Endothelial cell of umbilical vein (primary cell): ENCODE results near the gene TNS1. TPM values are rescaled to one million over a fixed set of nuclear protein-coding genes. Genes with fewer than 3 reads are reported as not detected.

ENCODE experiments used
- BruUV-seq: library from RNA; stranded (reverse); fragments of 400-500 nt; replicated peaks from 2 replicates; lab custom pipeline; 2021; lab: Mats Ljungman, UMichigan
- CTCF ChIA-PET: fragments of 300-600, 350-600 bp; sonication (Branson Sonifier 250); formaldehyde crosslinking; loops from one replicate; lab custom pipeline; 2021; ENCODE audit warnings: antibody characterized with exemption, inconsistent platforms; lab: Charles Lee
- POLR2A ChIA-PET: fragments of 300-600, 350-600 bp; sonication (Branson Sonifier 250); formaldehyde crosslinking; loops from one replicate; lab custom pipeline; 2021; ENCODE audit warnings: antibody characterized with exemption, inconsistent platforms; lab: Charles Lee
- DNase-seq: peaks from one replicate; pipeline ENCODE4 v3.0.0-alpha.2; 2011; ENCODE audit warnings: low read depth, low spot score
- FAIRE-seq: peaks from 2 replicates; lab custom pipeline; 2011; peaks lifted over from hg19 to GRCh38; lab: Jason Lieb, UNC
- H2AFZ ChIP-seq: 2 replicates; pipeline ENCODE4 v1.6.0; 2012; ENCODE audit warnings: low read depth, low read length, control low read depth, inconsistent platforms
- H3K27ac ChIP-seq: 2 replicates; pipeline ENCODE4 v1.5.1; 2011; ENCODE audit warnings: low read depth, mild to moderate bottlenecking, control low read depth, low read length, moderate library complexity; ENCODE audit not compliant: insufficient read depth
- H3K27me3 ChIP-seq, 2 experiments: 2 replicates each; pipeline versions ENCODE4 v1.6.0 to v1.6.1; 2011; ENCODE audit warnings: low read length in 2 of 2, mixed read lengths in 1 of 2; ENCODE audit not compliant: control insufficient read depth in 2 of 2, insufficient read depth in 2 of 2
- H3K36me3 ChIP-seq, 2 experiments: 2 replicates in 1 of 2; 3 replicates in 1 of 2; pipeline ENCODE4 v1.5.1; 2011; ENCODE audit warnings: low read length in 2 of 2, mild to moderate bottlenecking in 1 of 2, moderate library complexity in 1 of 2; ENCODE audit not compliant: control insufficient read depth in 2 of 2, insufficient read depth in 2 of 2; ENCODE audit errors: extremely low read depth in 1 of 2
- H3K4me1 ChIP-seq: 3 replicates; pipeline ENCODE4 v1.5.1; 2011; ENCODE audit warnings: mild to moderate bottlenecking, low read length; ENCODE audit not compliant: control insufficient read depth, insufficient read depth; ENCODE audit errors: extremely low read depth
- H3K4me2 ChIP-seq: 2 replicates; pipeline ENCODE4 v1.6.1; 2011; ENCODE audit warnings: low read length, control low read depth, mixed read lengths; ENCODE audit not compliant: insufficient read depth
- H3K4me3 ChIP-seq, 3 experiments: fragments of 200-600 bp in 1 of 3; sonication (generic), shearing (Covaris generic) in 1 of 3; replicated peaks in 1 of 3; 2 replicates each; pipeline ENCODE4 v1.5.1; 2011 to 2016; ENCODE audit warnings: control low read depth in 3 of 3, low read length in 3 of 3, mild to moderate bottlenecking in 2 of 3, inconsistent platforms in 1 of 3, low read depth in 1 of 3, moderate library complexity in 1 of 3; ENCODE audit not compliant: insufficient read depth in 1 of 3
- H3K79me2 ChIP-seq: 2 replicates; pipeline ENCODE4 v1.6.0; 2012; ENCODE audit warnings: low read length, inconsistent platforms; ENCODE audit not compliant: control insufficient read depth, insufficient read depth
- H3K9ac ChIP-seq: replicated peaks from 2 replicates; pipeline ENCODE3; 2011; ENCODE audit warnings: low read length, control low read depth; ENCODE audit not compliant: insufficient read depth; ENCODE audit errors: extremely low read depth
- H3K9me1 ChIP-seq: replicated peaks from 3 replicates; pipeline ENCODE4 v1.6.0; 2011; ENCODE audit warnings: mild to moderate bottlenecking, low read length; ENCODE audit not compliant: control insufficient read depth, insufficient read depth; ENCODE audit errors: extremely low read depth
- H3K9me3 ChIP-seq: replicated peaks from 2 replicates; pipeline ENCODE4 v1.5.1; 2012; ENCODE audit warnings: low read length, inconsistent platforms; ENCODE audit not compliant: control insufficient read depth, insufficient read depth
- H4K20me1 ChIP-seq: replicated peaks from 2 replicates; pipeline ENCODE3; 2011; ENCODE audit warnings: mild to moderate bottlenecking, low read length; ENCODE audit not compliant: control insufficient read depth, insufficient read depth; ENCODE audit errors: extremely low read depth
- CTCF ChIP-seq, 2 donors: IDR thresholded peaks; 1 replicate in 1 of 2; 2 replicates in 1 of 2; pipeline ENCODE4 v1.5.1; 2011; ENCODE audit warnings: low read length in 2 of 2, mild to moderate bottlenecking in 2 of 2, moderate library complexity in 2 of 2, control low read depth in 1 of 2, inconsistent platforms in 1 of 2, low read depth in 1 of 2; ENCODE audit not compliant: insufficient read depth in 1 of 2; ENCODE audit errors: extremely low read depth in 1 of 2
- EZH2 ChIP-seq: IDR thresholded peaks from 2 replicates; pipeline ENCODE4 v1.6.1; 2012; ENCODE audit warnings: borderline replicate concordance, low read depth, mild to moderate bottlenecking, moderate library complexity, low read length, inconsistent platforms; ENCODE audit not compliant: severe bottlenecking
- FOS ChIP-seq: IDR thresholded peaks from 2 replicates; pipeline ENCODE4 v1.6.1; 2011; ENCODE audit warnings: mild to moderate bottlenecking, low read length, moderate library complexity, borderline replicate concordance; ENCODE audit not compliant: insufficient read depth
- GATA2 ChIP-seq: IDR thresholded peaks from 2 replicates; pipeline ENCODE4 v1.7.0; 2011; ENCODE audit warnings: low read depth, mild to moderate bottlenecking, moderate library complexity, mixed read lengths, low read length; ENCODE audit not compliant: insufficient read length, insufficient read depth
- JUN ChIP-seq: IDR thresholded peaks from 2 replicates; pipeline ENCODE4 v1.6.1; 2011; ENCODE audit warnings: borderline replicate concordance, low read depth; ENCODE audit not compliant: insufficient read length, insufficient read depth
- MAX ChIP-seq: IDR thresholded peaks from 2 replicates; pipeline ENCODE4 v1.6.1; 2011; ENCODE audit not compliant: insufficient read depth, insufficient read length
- MYC ChIP-seq: IDR thresholded peaks from one replicate; pipeline ENCODE4 v1.6.1; 2011; ENCODE audit warnings: mild to moderate bottlenecking, low read depth, low read length
- POLR2A ChIP-seq: IDR thresholded peaks from 2 replicates; pipeline ENCODE4 v1.6.1; 2012; ENCODE audit warnings: low read depth, mild to moderate bottlenecking, control low read depth, low read length
- POLR2AphosphoS5 ChIP-seq: IDR thresholded peaks from 2 replicates; pipeline ENCODE4 v1.6.1; 2012; ENCODE audit warnings: low read depth, mild to moderate bottlenecking, control low read depth, low read length, moderate library complexity; ENCODE audit not compliant: insufficient read depth
- dilution Hi-C: fragments of 300-500 bp; cut with MboI; formaldehyde crosslinking; loops from one replicate; pipeline ENCODE4 v1.15.0; 2019; ENCODE audit warnings: low sequenced_read_pairs; ENCODE audit not compliant: extremely low pct_ligation_motif_present
- intact Hi-C: fragments of 100-400 bp; cut with micrococcal nuclease; formaldehyde crosslinking; loops from one replicate; pipeline ENCODE4 v1.10.0; 2022
- polyA plus RNA-seq, 4 experiments: library from polyadenylated mRNA; depleted of rRNA in 3 of 4; stranded (reverse) in 3 of 4; unstranded in 1 of 4; fragments of >200 nt; gene quantifications; 2 replicates each; pipeline versions ENCODE4 v1.2.1 to v1.2.3, GENCODE V29; 2011 to 2012; ENCODE audit warnings: missing spikeins in 1 of 4
- total RNA-seq: library from RNA; stranded (reverse); gene quantifications from 2 replicates; pipeline ENCODE4 v1.2.3, GENCODE V29; 2021

TNS1 gene
- total and polyA plus RNA-seq, 2 donors (not counting 3 experiments of a cell fraction or from before 2014, with no cell fraction given), result 11.0 to 52.1 TPM

GRCh38 chr2:217853301-217853881 is 149.4 kb downstream of the TNS1 start:
- no peak overlapping the region for H2AFZ ChIP-seq
- dilution Hi-C loops, result no loop called here
- BruUV-seq, result no TSS peak
- intact Hi-C loops, result no loop called here
- H3K27me3 ChIP-seq, result no peaks in the 10 kb centered on the region
- peaks cover 23% of the 10 kb centered on the region for H3K4me1 ChIP-seq
- DNase-seq (no peak), FAIRE-seq (no peak)
- no peak for TF ChIP-seq CTCF (IDR thresholded peaks at IDR 0.05; ENCODE audit: extremely low read depth in 1 of 2, insufficient read depth in 1 of 2, low read depth in 1 of 2, low read length in 2 of 2)
- TF ChIP-seq EZH2, result no peak
- no peak for TF ChIP-seq FOS
- TF ChIP-seq MAX, result no peak
- TF ChIP-seq POLR2AphosphoS5, result no peak
- TF ChIP-seq MYC, result no peak
- TF ChIP-seq POLR2A, result no peak
- no peak for TF ChIP-seq JUN
- TF ChIP-seq GATA2, result no peak
- H3K4me3 ChIP-seq, result no peak overlapping the region
- no peak overlapping the region for H3K9ac ChIP-seq
- H3K79me2 ChIP-seq, result peaks cover 12% of the 10 kb centered on the region
- no peaks in the 10 kb centered on the region for H3K9me3 ChIP-seq
- CTCF ChIA-PET, result interaction anchor here (1.8 kb wide), 1 partner anchor 33 kb away, joined by 6 read pairs; no protein-coding TSS in a partner anchor
- no peaks in the 10 kb centered on the region for H3K36me3 ChIP-seq
- no peaks in the 10 kb centered on the region for H3K9me1 ChIP-seq
- H3K27ac ChIP-seq, result no peak overlapping the region
- no peak overlapping the region for H3K4me2 ChIP-seq
- H4K20me1 ChIP-seq, result no peaks in the 10 kb centered on the region
- POLR2A ChIA-PET, result no interaction called here
